Measurements from ENCODE around the gene TNFAIP1.

Gene TNFAIP1

GRCh38 chr17:28385406-28385805 lies 49.8 kb downstream of the TNFAIP1 start:
- H3K4me3 ChIP-seq (ENCODE audit: low read depth, low read length), result peak overlapping the region; percentile 71
- TF ChIP-seq CTCF (IDR thresholded peaks at IDR 0.05; ENCODE audit: borderline replicate concordance, insufficient read depth, low read depth, low read length), result no peak

- no peak overlapping the region for H3K4me3 ChIP-seq (ENCODE audit: low read depth, low read length)
- no peak for TF ChIP-seq CTCF (IDR thresholded peaks at IDR 0.05; ENCODE audit: borderline replicate concordance, insufficient read depth, low read depth, low read length)
Observed at GRCh38 chr17:28386391-28386790, 50.8 kb downstream of the TNFAIP1 start.

- H3K4me3 ChIP-seq (ENCODE audit: low read depth, low read length), result no peak overlapping the region
- no peak for TF ChIP-seq CTCF (IDR thresholded peaks at IDR 0.05; ENCODE audit: borderline replicate concordance, insufficient read depth, low read depth, low read length)
Observed at GRCh38 chr17:28388106-28388505, 52.5 kb downstream of the TNFAIP1 start.

GRCh38 chr17:28390141-28390540 lies 54.6 kb downstream of the TNFAIP1 start:
- no peak for TF ChIP-seq CTCF (IDR thresholded peaks at IDR 0.05; ENCODE audit: borderline replicate concordance, insufficient read depth, low read depth, low read length)
- no peak overlapping the region for H3K4me3 ChIP-seq (ENCODE audit: low read depth, low read length)

- TF ChIP-seq CTCF (IDR thresholded peaks at IDR 0.05; ENCODE audit: borderline replicate concordance, insufficient read depth, low read depth, low read length), result no peak
Observed at GRCh38 chr17:28390563-28390962, 55.0 kb downstream of the TNFAIP1 start.

GRCh38 chr17:28390984-28391383 lies 55.4 kb downstream of the TNFAIP1 start:
- TF ChIP-seq CTCF (IDR thresholded peaks at IDR 0.05; ENCODE audit: borderline replicate concordance, insufficient read depth, low read depth, low read length), result no peak
- H3K4me3 ChIP-seq (ENCODE audit: low read depth, low read length), result no peak overlapping the region

More at GRCh38 chr17:28390563-28390962, 55.0 kb downstream of the TNFAIP1 start:
- H3K4me3 ChIP-seq (ENCODE audit: low read depth, low read length), result no peak overlapping the region

- TF ChIP-seq CTCF (IDR thresholded peaks at IDR 0.05; ENCODE audit: borderline replicate concordance, insufficient read depth, low read depth, low read length), result no peak
- no peak overlapping the region for H3K4me3 ChIP-seq (ENCODE audit: low read depth, low read length)
Observed at GRCh38 chr17:28391401-28391800, 55.8 kb downstream of the TNFAIP1 start.

Measured in GM12875 (cell line).